GM19468 (cell line): ENCODE data around the gene ANTXR1.
"Not testable (repeated sequence)": the region's sequence is repeated elsewhere in the genome, so short reads cannot be mapped to it uniquely, and the experiment has no call there.

Experiments
- ATAC-seq: cut with Tn5 transposase; IDR thresholded peaks from one replicate; pipeline ENCODE4 v1.9.1; 2021; ENCODE audit warnings: mild to moderate bottlenecking, moderate library complexity, moderate number of reproducible peaks; ENCODE audit not compliant: unreplicated experiment; ENCODE audit errors: extremely low read depth

The ANTXR1 gene

GRCh38 chr2:69171897-69172525 is 159.0 kb downstream of the ANTXR1 start:
- ATAC-seq, result no peak

- no peak for ATAC-seq
These were observed 160.7 kb downstream of the ANTXR1 start for GRCh38 chr2:69173706-69174105.

GRCh38 chr2:69174211-69174610 is 161.2 kb downstream of the ANTXR1 start:
- ATAC-seq, result not testable (repeated sequence)

- no peak for ATAC-seq
These were observed 163.1 kb downstream of the ANTXR1 start for GRCh38 chr2:69175790-69176715.

GRCh38 chr2:69177063-69177771 is 164.2 kb downstream of the ANTXR1 start:
- no peak for ATAC-seq

- no peak for ATAC-seq
These were observed 165.0 kb downstream of the ANTXR1 start for GRCh38 chr2:69177785-69178636.

GRCh38 chr2:69178756-69179155 is 165.8 kb downstream of the ANTXR1 start:
- no peak for ATAC-seq

- no peak for ATAC-seq
These were observed 167.2 kb downstream of the ANTXR1 start for GRCh38 chr2:69180227-69180626.

GRCh38 chr2:69180974-69181373 is 168.0 kb downstream of the ANTXR1 start:
- ATAC-seq, result no peak

GRCh38 chr2:69181806-69182427 is 168.9 kb downstream of the ANTXR1 start:
- no peak for ATAC-seq

GRCh38 chr2:69183659-69184058 is 170.7 kb downstream of the ANTXR1 start:
- no peak for ATAC-seq

- no peak for ATAC-seq
These were observed 171.2 kb downstream of the ANTXR1 start for GRCh38 chr2:69184224-69184623.

GRCh38 chr2:69185807-69186206 is 172.8 kb downstream of the ANTXR1 start:
- no peak for ATAC-seq

- no peak for ATAC-seq
These were observed 173.6 kb downstream of the ANTXR1 start for GRCh38 chr2:69186614-69187013.

GRCh38 chr2:69188182-69188900 is 175.4 kb downstream of the ANTXR1 start:
- no peak for ATAC-seq

GRCh38 chr2:69190743-69191404 is 177.9 kb downstream of the ANTXR1 start:
- no peak for ATAC-seq

GRCh38 chr2:69191634-69192033 is 178.7 kb downstream of the ANTXR1 start:
- no peak for ATAC-seq

GRCh38 chr2:69192176-69192945 is 179.4 kb downstream of the ANTXR1 start:
- ATAC-seq, result no peak
